GM18502 (cell line): ENCODE measurements around the gene GRIA1.

Experiments used
- ATAC-seq: cut with Tn5 transposase; IDR thresholded peaks from one replicate; pipeline ENCODE4 v1.9.1; 2021; ENCODE audit warnings: mild to moderate bottlenecking; ENCODE audit not compliant: unreplicated experiment, poor library complexity

GRIA1 gene

DNA sequence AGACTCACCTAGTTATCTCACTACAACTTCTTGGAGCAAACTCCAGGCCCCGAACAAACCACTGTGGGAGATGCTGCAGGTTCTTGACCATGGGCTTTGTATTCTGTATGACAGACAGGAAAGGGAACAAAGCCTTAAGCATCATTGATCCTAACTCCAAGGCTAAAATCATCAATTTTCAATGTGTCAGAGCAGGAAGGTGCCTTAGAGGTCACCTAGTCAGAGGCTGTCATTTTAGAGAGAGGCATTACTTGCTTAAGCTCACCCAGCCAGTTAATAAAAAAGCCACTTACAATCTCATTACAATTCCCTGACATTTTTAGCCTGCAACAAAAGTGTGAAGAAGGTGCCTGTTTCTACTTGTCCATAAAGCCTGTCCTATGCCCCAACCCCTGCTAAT, 275.5 kb downstream of the GRIA1 start:
- ATAC-seq = no peak

- no peak for ATAC-seq
These were observed 277.0 kb downstream of the GRIA1 start for GRCh38 chr5:153767221-153768188.

DNA sequence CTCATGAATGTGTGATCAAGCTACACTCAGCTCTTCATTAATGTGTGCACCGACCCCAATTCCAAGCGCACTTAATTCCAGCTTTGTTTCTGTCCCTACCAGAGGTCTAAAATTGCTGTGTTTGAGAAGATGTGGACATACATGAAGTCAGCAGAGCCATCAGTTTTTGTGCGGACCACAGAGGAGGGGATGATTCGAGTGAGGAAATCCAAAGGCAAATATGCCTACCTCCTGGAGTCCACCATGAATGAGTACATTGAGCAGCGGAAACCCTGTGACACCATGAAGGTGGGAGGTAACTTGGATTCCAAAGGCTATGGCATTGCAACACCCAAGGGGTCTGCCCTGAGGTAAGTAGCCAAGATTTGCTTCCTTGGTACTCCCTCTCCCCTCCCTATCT, 279.6 kb downstream of the GRIA1 start:
- no peak for ATAC-seq

DNA sequence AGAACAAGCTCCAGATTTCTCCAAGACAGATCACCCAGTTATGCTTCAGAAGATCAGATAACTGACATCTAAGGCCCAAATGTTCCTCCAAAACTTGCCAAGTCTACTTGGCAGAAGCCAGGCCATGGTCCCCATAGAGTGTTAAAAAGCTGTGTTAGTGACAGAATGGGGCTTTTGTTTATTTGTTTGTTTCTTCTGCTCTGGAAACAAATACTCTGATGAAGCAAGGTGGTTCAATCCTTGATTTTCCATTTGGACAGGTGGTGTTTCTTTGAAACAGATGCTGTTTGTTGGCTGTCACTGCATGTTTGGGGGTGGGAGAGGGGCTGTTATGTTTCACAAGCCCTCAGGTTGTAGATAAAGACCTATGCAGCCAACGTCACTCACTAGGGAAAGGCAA, 284.2 kb downstream of the GRIA1 start:
- no peak for ATAC-seq

DNA sequence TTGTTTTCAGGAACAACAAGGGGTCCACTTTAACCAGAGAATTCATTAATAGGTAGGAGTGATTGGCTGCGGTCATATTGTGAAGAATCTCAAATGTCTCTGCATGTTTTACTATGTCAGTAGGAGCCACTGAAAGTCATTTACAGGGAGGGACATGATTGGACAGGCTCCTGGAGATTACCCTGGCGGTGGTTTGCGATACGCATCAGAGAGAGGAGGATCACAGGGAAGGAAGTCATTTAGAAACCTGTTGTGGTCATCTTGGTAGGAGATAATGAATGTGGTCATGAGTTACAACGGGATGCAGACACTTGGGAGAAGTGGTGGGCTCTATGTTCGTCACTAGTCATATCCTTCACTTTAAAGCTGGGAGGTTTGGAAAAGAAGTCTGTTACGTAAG, 285.5 kb downstream of the GRIA1 start:
- no peak for ATAC-seq

DNA sequence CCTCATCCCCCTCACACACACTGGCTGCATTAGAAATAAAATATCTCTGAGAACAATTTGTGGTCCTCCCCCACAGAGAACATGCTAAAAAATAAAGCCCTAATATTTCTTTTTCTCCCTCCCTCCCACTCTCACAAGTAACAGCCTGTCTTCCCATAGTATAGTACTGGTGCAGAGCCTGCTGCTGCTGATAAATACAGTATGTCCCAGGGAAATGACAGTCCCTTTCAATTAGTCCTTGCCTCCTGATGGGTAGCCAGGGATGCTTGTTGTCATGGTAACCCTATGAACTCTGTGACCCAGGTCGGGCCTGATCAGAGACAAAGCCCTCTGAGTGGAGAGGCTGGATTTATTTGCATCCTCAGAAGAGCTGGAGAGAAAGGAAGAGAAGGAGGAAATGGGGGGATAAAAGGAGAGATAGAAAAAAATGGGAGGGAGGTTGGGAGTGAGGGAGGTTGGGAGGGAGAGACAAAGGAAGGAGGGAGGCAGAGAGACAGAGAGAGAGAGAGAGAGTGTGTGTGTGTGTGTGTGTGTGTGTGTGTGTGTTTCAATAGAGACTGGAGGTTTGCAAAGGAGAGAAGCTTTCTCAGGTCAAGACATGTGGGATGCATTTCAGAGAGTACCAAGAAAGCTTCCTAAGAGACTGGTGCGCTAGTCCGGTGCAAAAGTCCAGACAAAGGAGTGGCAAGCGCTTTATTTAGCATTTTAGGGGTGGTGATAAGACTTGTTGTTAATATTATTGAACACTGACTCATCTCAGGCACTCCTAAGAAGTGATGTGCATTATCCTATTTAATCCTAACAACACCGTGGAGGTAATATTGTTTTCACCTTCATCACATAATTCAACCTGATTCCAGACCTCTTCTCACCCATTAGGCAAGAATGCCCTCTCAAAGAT, 287.5 kb downstream of the GRIA1 start:
- ATAC-seq = no peak

GRCh38 chr5:153779836-153780235, 289.4 kb downstream of the GRIA1 start:
- no peak for ATAC-seq

DNA sequence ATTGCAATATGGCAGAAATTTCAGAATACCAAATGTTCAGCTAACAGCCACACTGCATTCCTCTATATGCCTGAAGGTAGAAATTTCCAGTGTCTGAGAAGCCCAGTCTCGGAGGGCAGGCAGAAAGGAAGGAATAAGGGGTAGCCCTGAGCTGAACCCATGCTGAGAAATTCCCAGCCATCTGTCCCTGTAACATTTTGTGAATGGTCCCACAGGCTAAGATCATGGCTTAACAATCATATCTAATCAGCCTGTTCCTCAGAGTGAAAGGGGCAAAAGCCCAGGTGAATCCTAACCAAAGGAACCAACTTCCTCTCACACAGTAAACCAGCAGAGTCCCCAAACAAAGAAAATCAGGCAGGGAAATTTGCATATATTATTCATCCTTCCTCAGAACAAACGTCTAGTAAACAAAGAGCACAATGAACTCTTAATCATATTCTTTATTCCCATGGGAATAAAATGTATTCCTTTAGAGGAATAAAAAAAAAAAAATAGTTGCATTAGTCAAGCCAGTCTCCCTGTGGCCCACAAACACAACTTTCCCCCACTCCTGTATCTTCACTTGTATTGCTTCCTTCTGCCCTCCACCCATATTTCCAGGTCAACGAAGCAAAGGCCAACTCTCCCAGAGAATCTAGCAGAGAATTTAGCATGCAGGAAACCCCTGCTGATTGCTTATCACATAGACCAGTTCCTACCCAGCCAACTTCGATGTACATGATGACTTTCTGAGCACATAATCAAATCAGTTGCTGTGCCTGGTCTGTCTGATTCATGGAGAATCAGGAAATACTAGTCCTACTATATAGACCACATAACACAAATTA, 290.6 kb downstream of the GRIA1 start:
- ATAC-seq = no peak

- no peak for ATAC-seq
These were observed 292.3 kb downstream of the GRIA1 start for GRCh38 chr5:153782589-153783361.

- ATAC-seq = no peak
These were observed 292.8 kb downstream of the GRIA1 start for GRCh38 chr5:153783362-153783658.

DNA sequence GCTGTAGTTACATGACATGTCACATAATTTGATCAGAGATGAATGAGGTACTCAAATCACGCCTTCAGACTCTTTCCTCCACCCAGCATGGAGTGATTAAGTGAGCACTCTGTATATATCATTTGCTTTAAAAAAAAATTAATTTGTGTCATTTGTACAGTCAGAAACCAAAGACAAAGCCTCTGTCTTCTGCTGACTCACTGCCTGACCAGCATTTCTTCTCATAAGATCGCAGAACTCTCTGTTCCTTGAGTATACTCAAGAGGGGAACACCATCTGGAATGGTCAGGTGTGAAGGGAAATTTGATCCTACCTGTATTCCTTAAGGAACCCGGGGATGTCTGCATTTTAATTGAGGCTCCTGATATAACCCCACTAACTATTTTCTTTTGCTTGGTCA, 293.8 kb downstream of the GRIA1 start:
- ATAC-seq = no peak

DNA sequence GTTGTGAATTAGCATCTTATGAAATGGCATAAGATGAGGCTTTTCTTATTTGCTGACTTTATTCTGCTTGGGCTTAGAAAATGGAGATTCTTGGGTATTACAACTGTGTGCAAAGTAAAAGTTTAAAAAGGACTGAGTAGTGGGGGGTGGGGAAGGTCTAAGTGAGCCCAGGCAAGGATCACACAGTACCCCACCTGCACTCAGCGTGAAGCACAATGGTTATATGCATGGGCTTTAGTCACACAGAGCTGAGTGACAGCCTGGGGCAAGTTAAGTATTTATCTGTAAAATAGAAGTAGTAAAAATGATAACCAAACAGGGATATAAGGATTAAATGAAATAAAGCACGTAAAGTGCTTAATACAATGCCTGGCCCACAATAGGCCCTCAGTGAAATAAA, 300.9 kb downstream of the GRIA1 start:
- ATAC-seq = no peak

DNA sequence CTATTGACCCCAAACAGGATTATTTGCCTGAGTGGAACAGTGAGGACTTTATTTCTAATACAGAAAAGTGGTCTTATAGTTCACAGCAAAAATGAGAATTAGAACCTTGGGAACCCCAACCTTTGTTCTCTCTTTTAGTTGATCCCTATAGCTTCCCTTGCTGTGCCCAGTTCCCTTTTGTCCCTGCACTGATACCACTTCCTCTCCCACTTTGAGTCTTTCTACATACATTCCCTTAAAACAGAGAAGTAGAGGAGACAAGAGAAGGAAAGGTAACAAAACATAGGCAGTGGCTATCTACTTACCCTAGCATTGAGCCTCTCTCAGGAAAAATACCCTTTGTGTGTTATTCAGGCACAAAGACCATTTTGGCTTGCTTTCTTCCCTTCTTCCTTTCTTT, 301.8 kb downstream of the GRIA1 start:
- ATAC-seq = no peak

DNA sequence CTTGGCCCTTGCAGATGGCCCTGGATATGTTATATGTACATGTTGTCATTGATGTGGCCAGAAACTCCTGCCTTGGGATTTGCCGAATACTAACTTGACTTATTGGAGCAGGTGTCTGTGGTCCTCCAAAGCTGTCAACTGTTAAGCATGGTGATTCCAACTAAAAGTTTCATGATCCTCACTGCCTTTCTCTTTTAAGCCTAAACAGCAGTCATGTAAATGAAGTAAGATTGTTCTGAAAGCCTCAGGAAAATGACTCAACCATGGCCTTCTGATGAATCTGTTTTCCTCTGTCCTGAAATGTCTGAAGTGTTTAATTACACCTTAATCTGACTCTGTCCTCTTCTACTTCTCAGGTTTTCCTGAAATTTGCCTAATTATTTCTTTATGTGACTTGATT, 303.2 kb downstream of the GRIA1 start:
- no peak for ATAC-seq

DNA sequence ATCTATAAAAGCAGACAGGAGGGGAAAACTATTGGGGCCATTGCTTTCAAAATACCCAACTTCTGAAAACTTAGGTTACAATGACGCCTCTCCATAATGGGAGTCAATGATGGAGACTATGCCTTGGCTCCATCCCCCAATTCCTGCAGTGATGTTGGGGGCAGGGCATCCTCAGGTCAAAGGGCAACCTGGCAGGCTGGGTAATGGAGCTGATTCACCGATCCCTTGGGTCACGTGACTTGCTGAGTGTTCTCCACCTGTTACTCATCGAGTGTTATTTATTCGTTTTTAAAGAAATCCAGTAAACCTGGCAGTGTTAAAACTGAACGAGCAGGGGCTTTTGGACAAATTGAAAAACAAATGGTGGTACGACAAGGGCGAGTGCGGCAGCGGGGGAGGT, 303.9 kb downstream of the GRIA1 start:
- ATAC-seq = no peak

- no peak for ATAC-seq
These were observed 306.1 kb downstream of the GRIA1 start for GRCh38 chr5:153796527-153796926.

GRCh38 chr5:153797484-153797883, 307.0 kb downstream of the GRIA1 start:
- peak; percentile 85 for ATAC-seq

DNA sequence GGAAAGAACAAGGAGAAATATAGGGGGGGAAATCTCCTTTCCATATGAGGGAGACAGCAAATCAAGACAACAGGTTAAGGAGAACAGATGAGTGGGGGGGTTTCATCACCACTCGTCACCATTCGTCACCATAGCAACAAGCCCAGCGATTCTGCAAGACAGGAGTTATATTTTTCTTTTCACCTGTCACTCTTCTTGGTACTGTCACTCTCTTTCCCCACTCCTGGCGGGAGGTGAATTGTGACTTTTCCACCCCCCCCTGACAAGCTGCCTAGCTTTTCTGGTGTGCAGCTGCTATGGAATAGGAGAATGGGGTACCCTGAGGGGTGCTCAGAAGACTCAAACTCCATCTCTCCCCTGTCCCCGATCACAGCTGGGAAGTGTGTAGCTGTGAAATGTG, 308.4 kb downstream of the GRIA1 start:
- no peak for ATAC-seq

DNA sequence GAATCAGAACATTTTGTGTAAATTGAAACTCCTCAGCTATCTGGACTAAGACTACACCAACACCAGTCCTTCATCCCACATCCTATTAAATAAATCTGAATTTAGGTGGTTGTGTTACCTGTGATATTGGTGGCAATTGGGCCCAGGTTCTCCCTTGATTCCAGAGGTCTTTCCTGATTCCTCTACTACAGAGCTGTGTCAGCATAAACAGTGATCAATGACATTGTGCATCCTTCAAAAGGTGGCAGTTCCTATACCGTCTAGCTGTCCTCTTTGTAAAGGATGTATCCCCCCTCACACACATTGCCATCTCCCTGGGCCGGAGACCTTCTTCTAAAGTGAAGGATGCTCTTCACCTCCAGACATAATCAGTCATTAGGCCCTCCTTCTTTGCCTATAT, 309.0 kb downstream of the GRIA1 start:
- no peak for ATAC-seq
